Stimulated activated naive B cell treated with anti-CD40 and anti-IgM and Interleukin-4, amounts not matched to agents 10 μg/mL and 1 μg/mL and 100 μg/mL, for 72 hours (primary cell): ENCODE results near the gene BMAL1.
A peak's percentile ranks its signal among the peaks of the same experiment; 100 is the strongest.

Experiments used
- ATAC-seq, 2 donors: fragments of 150-1000 bp; cut with Tn5 transposase; replicated peaks; 2 replicates each; pipeline ENCODE4 v1.10.0; 2021; ENCODE audit warnings: moderate library complexity in 1 of 2
- DNase-seq: peaks from one replicate; pipeline ENCODE4 v3.0.0; 2021
- H3K27ac Mint-ChIP-seq: one replicate; pipeline ENCODE4 v1.8.0; 2022; ENCODE audit warnings: mild to moderate bottlenecking, mixed read lengths
- H3K27me3 Mint-ChIP-seq, 2 donors: one replicate each; pipeline ENCODE4 v1.8.0; 2022; ENCODE audit warnings: mixed read lengths in 2 of 2
- H3K36me3 Mint-ChIP-seq, 2 donors: one replicate each; pipeline ENCODE4 v1.8.0; 2022; ENCODE audit warnings: mixed read lengths in 2 of 2, mild to moderate bottlenecking in 1 of 2
- H3K4me1 Mint-ChIP-seq, 2 donors: one replicate each; pipeline ENCODE4 v1.8.0; 2022; ENCODE audit warnings: mixed read lengths in 2 of 2, mild to moderate bottlenecking in 1 of 2
- H3K4me3 Mint-ChIP-seq, 2 donors: one replicate each; pipeline ENCODE4 v1.8.0; 2022; ENCODE audit warnings: mild to moderate bottlenecking in 2 of 2, mixed read lengths in 2 of 2, moderate library complexity in 1 of 2
- H3K9me3 Mint-ChIP-seq, 2 donors: one replicate each; pipeline ENCODE4 v1.8.0; 2022; ENCODE audit warnings: mixed read lengths in 2 of 2, mild to moderate bottlenecking in 1 of 2

BMAL1 gene

GRCh38 chr11:13328286-13328685 is 50.7 kb downstream of the BMAL1 start:
- no peak for DNase-seq

GRCh38 chr11:13329670-13330356 is 52.2 kb downstream of the BMAL1 start:
- Mint-ChIP-seq H3K27me3 (no peaks in the 10 kb centered on the region), H3K27ac (no peak overlapping the region), H3K4me1 (peaks cover 20 to 33% of the 10 kb centered on the region in 2 donors), H3K4me3 (no peak overlapping the region), H3K36me3 (peaks cover 21 to 25% of the 10 kb centered on the region in 2 donors), H3K9me3 (no peaks in the 10 kb centered on the region)
- ATAC-seq (no peak), DNase-seq (no peak)

More at GRCh38 chr11:13328286-13328685, 50.7 kb downstream of the BMAL1 start:
- Mint-ChIP-seq H3K36me3 (peaks cover 27 to 33% of the 10 kb centered on the region in 2 donors), H3K9me3 (no peaks in the 10 kb centered on the region), H3K27ac (no peak overlapping the region), H3K27me3 (no peaks in the 10 kb centered on the region), H3K4me3 (no peak overlapping the region), H3K4me1 (peaks cover 16 to 20% of the 10 kb centered on the region in 2 donors)
- no peak for ATAC-seq

- no peaks in the 10 kb centered on the region for H3K9me3 Mint-ChIP-seq
- H3K36me3 Mint-ChIP-seq = peaks cover 21 to 24% of the 10 kb centered on the region in 2 donors
- no peak overlapping the region for H3K27ac Mint-ChIP-seq
- H3K4me1 Mint-ChIP-seq = peaks cover 22 to 39% of the 10 kb centered on the region in 2 donors
- ATAC-seq = no peak
- no peak for DNase-seq
- H3K27me3 Mint-ChIP-seq = no peaks in the 10 kb centered on the region
- no peak overlapping the region for H3K4me3 Mint-ChIP-seq
Measured at GRCh38 chr11:13332124-13332523, 54.5 kb downstream of the BMAL1 start.

DNA sequence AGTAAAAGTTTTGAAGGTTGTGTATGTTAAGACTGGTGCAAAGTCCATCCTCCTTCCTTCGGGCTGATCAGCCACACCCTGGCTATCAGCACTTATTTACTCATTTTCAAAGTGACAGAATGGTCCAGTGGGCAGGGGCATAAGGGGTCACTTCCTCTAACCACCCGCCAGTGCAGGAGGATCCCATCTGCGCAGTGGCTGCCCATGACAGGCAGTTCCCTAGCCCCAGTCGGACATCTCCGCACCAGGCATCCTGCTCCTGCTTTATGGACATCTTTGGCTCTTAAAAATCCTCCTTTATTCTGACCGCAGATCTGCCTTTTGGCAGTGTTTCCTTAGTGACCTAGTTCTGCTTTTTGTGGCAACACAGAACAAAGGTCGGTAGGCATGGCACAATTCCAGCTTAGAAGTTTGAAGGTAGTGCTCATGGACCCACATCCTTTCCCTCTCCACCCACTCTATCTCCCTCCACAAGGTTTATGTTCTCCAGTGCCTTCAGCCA is 55.9 kb downstream of the BMAL1 start:
- Mint-ChIP-seq H3K4me1 (peaks cover 26 to 49% of the 10 kb centered on the region in 2 donors), H3K27ac (peak overlapping the region; percentile 68), H3K4me3 (peak overlapping the region in 1 of 2 donors; percentile 22), H3K9me3 (no peaks in the 10 kb centered on the region), H3K36me3 (peaks cover 11 to 13% of the 10 kb centered on the region in 2 donors), H3K27me3 (no peaks in the 10 kb centered on the region)
- ATAC-seq (peak; percentile 90 to 91), DNase-seq (peak; percentile 21)

- H3K4me3 Mint-ChIP-seq = no peak overlapping the region
- no peaks in the 10 kb centered on the region for H3K27me3 Mint-ChIP-seq
Measured at GRCh38 chr11:13334034-13334786, 56.6 kb downstream of the BMAL1 start.

DNA sequence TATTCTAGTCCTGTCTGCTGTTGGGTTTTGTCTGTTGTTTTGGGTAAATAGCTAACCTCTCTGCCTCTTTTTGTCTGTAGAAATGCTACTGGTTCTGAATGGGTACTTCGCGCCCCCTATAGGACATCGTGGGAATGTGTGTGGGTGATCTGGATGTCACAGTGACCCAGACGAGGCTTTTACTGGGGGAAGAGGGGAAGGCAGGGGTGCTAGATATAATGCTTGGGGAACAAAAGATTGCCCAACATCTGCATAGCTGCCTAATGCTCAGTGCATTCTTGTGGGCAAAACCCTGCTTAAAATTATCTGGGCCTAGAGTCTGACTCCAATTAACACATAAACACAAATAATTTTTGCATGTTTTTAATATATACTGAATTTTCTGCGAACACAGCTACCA is 57.7 kb downstream of the BMAL1 start:
- Mint-ChIP-seq H3K9me3 (no peaks in the 10 kb centered on the region), H3K4me3 (no peak overlapping the region), H3K27ac (no peak overlapping the region), H3K27me3 (no peaks in the 10 kb centered on the region), H3K36me3 (peaks cover 2 to 3% of the 10 kb centered on the region in 2 donors), H3K4me1 (peaks cover 37 to 66% of the 10 kb centered on the region in 2 donors)
- DNase-seq (peak; percentile 49), ATAC-seq (peak; percentile 63 to 67)

More at GRCh38 chr11:13334034-13334786, 56.6 kb downstream of the BMAL1 start:
- Mint-ChIP-seq H3K9me3 (no peaks in the 10 kb centered on the region), H3K36me3 (peaks cover 6 to 9% of the 10 kb centered on the region in 2 donors), H3K4me1 (peaks cover 31 to 56% of the 10 kb centered on the region in 2 donors), H3K27ac (peak overlapping the region; percentile 68)
- ATAC-seq (peak in 1 of 2 donors; percentile 4), DNase-seq (no peak)

- Mint-ChIP-seq H3K27ac (no peak overlapping the region), H3K27me3 (no peaks in the 10 kb centered on the region), H3K4me3 (no peak overlapping the region), H3K4me1 (peaks cover 45 to 75% of the 10 kb centered on the region in 2 donors), H3K36me3 (peaks cover 2 to 10% of the 10 kb centered on the region in 2 donors), H3K9me3 (no peaks in the 10 kb centered on the region)
- ATAC-seq = no peak
- DNase-seq = no peak
Measured at GRCh38 chr11:13336246-13336878, 58.8 kb downstream of the BMAL1 start.

GRCh38 chr11:13338019-13338426 is 60.4 kb downstream of the BMAL1 start:
- no peak for DNase-seq
- H3K27me3 Mint-ChIP-seq = no peaks in the 10 kb centered on the region
- no peak for ATAC-seq
- no peak overlapping the region for H3K27ac Mint-ChIP-seq
- peaks cover 0 to 10% of the 10 kb centered on the region in 2 donors for H3K36me3 Mint-ChIP-seq
- peak overlapping the region; percentile 55 to 65 for H3K4me3 Mint-ChIP-seq
- no peaks in the 10 kb centered on the region for H3K9me3 Mint-ChIP-seq
- H3K4me1 Mint-ChIP-seq = peaks cover 40 to 72% of the 10 kb centered on the region in 2 donors

DNA sequence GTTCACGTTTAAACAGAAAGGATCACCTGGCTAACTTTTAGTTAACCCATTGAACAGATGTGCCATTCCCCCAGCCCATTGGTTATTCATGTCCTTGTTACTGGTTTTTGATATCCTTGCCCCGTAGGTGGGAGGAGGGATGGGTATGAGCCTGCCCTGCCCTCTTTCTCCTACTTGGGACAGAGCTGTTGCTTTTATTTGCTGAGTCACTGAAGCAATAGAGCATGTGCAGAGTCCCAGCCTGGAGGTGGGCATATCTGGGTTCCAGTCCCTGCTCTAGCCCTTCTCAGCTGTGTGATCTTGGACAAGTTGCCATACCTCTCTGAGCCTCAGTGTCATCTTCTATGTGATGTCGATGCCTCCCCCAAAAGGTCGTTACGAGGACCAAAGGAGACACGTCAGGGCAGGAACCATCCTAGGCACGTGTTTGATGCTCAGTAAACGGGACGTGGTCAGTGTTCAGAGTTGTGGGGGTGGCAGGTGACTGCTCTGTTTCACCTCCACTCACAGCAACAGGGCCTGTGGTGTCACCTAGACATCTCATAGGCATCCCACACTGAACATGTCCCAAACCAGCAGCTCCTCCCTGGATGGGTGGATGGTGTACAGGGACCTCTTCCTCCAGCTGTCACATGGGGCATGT is 61.0 kb downstream of the BMAL1 start:
- H3K4me1 Mint-ChIP-seq = peaks cover 40 to 67% of the 10 kb centered on the region in 2 donors
- DNase-seq (no peak), ATAC-seq (no peak)

GRCh38 chr11:13339195-13340153 is 61.9 kb downstream of the BMAL1 start:
- no peak for DNase-seq
- H3K27ac Mint-ChIP-seq = no peak overlapping the region
- no peak for ATAC-seq
- no peaks in the 10 kb centered on the region for H3K27me3 Mint-ChIP-seq
- H3K9me3 Mint-ChIP-seq = no peaks in the 10 kb centered on the region
- peaks cover 39 to 66% of the 10 kb centered on the region in 2 donors for H3K4me1 Mint-ChIP-seq
- H3K36me3 Mint-ChIP-seq = peaks cover 0 to 14% of the 10 kb centered on the region in 2 donors
- no peak overlapping the region for H3K4me3 Mint-ChIP-seq

More for the DNA sequence above, 61.0 kb downstream of the BMAL1 start:
- H3K36me3 Mint-ChIP-seq = peaks cover 0 to 10% of the 10 kb centered on the region in 2 donors
- no peak overlapping the region for H3K27ac Mint-ChIP-seq
- H3K4me3 Mint-ChIP-seq = peak overlapping the region in 1 of 2 donors; percentile 65
- no peaks in the 10 kb centered on the region for H3K27me3 Mint-ChIP-seq
- H3K9me3 Mint-ChIP-seq = no peaks in the 10 kb centered on the region

DNA sequence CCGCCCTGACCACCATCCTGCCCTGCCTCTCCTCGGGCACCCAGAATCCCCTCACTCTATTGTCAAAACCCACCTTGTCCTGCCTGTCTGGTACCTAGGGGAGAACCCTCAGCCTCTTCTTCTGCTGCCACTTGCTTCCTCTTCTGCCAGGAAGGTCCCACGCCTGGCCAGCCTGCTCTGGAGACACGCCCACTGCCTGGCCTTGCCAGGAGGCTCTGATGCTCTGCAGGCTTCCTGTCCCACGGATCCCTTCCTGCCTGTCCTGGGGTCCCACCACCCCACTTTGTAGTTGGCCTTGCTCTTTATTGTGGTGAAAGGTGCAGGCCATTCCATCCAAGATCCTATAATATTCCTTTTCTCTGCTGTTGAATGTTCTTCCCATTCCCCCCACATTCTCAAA is 63.4 kb downstream of the BMAL1 start:
- no peak for ATAC-seq
- H3K4me1 Mint-ChIP-seq = peaks cover 37 to 56% of the 10 kb centered on the region in 2 donors
- H3K36me3 Mint-ChIP-seq = peaks cover 0 to 14% of the 10 kb centered on the region in 2 donors
- no peaks in the 10 kb centered on the region for H3K9me3 Mint-ChIP-seq
- peak overlapping the region; percentile 33 for H3K27ac Mint-ChIP-seq
- no peak overlapping the region for H3K4me3 Mint-ChIP-seq
- no peaks in the 10 kb centered on the region for H3K27me3 Mint-ChIP-seq
- DNase-seq = no peak

- Mint-ChIP-seq H3K27me3 (no peaks in the 10 kb centered on the region), H3K9me3 (no peaks in the 10 kb centered on the region), H3K27ac (no peak overlapping the region), H3K4me3 (no peak overlapping the region), H3K36me3 (peaks cover 0 to 20% of the 10 kb centered on the region in 2 donors), H3K4me1 (peaks cover 42 to 55% of the 10 kb centered on the region in 2 donors)
- ATAC-seq (peak; percentile 70), DNase-seq (no peak)
Measured at GRCh38 chr11:13343067-13343466, 65.5 kb downstream of the BMAL1 start.
